Measurements from ENCODE around the gene STK36. TPM values are rescaled to one million over a fixed set of nuclear protein-coding genes. Genes with fewer than 3 reads are reported as not detected.

Gene STK36
- total RNA-seq, 1 experiment from 2014 or later, result 47.7 TPM

DNA sequence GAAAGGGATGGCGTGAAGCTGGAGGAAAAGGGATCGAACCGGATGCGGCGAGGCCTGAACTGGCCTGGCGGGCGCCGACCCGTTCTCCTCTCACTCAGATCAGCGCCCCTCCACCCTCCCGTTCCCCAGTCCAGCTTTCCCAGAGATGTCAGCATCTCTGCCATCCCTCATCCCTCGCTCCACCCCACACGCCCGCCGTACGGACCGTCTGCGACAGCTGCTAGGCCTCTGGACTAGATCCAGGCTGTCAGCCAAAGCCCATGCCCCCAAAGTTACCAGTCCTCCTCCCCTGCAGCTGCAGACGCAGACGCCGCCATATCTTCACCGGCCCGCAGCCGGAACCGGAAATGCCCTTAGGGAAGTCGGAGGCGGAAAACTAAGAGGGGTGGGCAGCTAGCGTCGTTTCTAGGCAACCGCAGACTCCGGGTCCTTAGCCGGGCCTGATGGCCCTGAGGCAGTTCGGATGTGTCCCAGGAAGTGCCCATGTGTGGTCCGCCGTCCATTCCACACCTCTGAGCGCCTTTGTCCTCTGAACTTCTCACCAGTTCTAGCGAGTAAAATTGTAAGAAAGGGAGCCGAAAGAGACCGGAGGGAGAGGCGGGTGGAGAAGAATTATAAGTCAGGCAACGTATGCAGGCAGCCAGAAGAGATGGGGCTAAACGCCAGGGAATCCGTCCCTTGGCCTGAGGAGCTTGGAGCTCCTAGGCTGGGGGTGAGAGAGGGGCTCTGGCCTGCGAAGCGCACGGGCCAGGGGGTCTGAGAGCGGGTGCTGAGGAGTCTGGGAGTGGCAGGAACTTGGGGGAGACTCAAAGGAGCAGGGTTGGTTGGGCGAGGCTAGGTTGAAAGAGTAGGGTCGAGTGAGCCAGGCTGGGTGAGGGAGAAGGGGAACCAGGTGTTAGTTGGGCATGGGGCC is at the start of gene STK36, which contains the start of gene RNF25 (continued):
- TF ChIP-seq, protein P1, sequence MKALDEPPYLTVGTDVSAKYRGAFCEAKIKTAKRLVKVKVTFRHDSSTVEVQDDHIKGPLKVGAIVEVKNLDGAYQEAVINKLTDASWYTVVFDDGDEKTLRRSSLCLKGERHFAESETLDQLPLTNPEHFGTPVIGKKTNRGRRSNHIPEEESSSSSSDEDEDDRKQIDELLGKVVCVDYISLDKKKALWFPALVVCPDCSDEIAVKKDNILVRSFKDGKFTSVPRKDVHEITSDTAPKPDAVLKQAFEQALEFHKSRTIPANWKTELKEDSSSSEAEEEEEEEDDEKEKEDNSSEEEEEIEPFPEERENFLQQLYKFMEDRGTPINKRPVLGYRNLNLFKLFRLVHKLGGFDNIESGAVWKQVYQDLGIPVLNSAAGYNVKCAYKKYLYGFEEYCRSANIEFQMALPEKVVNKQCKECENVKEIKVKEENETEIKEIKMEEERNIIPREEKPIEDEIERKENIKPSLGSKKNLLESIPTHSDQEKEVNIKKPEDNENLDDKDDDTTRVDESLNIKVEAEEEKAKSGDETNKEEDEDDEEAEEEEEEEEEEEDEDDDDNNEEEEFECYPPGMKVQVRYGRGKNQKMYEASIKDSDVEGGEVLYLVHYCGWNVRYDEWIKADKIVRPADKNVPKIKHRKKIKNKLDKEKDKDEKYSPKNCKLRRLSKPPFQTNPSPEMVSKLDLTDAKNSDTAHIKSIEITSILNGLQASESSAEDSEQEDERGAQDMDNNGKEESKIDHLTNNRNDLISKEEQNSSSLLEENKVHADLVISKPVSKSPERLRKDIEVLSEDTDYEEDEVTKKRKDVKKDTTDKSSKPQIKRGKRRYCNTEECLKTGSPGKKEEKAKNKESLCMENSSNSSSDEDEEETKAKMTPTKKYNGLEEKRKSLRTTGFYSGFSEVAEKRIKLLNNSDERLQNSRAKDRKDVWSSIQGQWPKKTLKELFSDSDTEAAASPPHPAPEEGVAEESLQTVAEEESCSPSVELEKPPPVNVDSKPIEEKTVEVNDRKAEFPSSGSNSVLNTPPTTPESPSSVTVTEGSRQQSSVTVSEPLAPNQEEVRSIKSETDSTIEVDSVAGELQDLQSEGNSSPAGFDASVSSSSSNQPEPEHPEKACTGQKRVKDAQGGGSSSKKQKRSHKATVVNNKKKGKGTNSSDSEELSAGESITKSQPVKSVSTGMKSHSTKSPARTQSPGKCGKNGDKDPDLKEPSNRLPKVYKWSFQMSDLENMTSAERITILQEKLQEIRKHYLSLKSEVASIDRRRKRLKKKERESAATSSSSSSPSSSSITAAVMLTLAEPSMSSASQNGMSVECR (CRISPR knock-in tag; IDR thresholded peaks at IDR 0.05; ENCODE audit: borderline replicate concordance), result peak; percentile 44; the same call in 1 of the 2 replicates

DNA sequence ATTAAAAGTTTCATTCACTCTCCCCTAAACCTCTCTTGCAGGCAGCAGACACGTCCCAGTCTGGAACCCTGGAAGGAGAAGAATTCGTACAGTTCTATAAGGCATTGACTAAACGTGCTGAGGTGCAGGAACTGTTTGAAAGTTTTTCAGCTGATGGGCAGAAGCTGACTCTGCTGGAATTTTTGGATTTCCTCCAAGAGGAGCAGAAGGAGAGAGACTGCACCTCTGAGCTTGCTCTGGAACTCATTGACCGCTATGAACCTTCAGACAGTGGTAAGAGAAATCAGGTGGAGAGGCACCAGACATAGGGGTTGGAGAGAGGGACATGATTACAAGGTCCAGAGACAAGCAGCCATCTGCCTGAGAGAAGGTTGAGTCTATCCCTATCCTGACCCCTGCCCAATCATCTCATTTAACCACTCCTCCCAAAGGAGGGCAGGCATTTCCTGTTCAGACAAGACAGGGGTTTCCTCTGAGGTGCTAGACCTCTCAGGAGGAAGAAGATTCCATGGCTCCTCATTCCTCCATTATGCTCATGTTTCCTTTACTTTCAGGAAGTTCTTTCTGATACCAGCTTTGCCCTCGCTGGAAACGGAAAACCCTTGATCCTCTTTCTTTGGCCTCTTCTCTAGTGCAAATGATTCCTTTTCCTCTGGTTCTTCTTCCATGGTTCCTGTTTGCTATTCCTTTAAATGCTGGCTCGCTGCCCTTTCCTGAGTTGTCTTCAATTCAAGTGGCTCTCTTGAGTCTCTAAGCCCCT is 49.1 kb upstream of the STK36 start:
- H3K27ac Mint-ChIP-seq, result no peak overlapping the region
- H3K4me1 Mint-ChIP-seq, result peaks cover 3% of the 10 kb centered on the region
- no peaks in the 10 kb centered on the region for H3K27me3 Mint-ChIP-seq (ENCODE audit: low read depth)
- no peak overlapping the region for H3K4me3 Mint-ChIP-seq
- no peak for TF ChIP-seq TEAD1 (CRISPR knock-in tag; IDR thresholded peaks at IDR 0.05)
- TF ChIP-seq, protein P2, sequence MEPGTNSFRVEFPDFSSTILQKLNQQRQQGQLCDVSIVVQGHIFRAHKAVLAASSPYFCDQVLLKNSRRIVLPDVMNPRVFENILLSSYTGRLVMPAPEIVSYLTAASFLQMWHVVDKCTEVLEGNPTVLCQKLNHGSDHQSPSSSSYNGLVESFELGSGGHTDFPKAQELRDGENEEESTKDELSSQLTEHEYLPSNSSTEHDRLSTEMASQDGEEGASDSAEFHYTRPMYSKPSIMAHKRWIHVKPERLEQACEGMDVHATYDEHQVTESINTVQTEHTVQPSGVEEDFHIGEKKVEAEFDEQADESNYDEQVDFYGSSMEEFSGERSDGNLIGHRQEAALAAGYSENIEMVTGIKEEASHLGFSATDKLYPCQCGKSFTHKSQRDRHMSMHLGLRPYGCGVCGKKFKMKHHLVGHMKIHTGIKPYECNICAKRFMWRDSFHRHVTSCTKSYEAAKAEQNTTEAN (CRISPR knock-in tag; IDR thresholded peaks at IDR 0.05), result no peak
- no peak for TF ChIP-seq TP53 (CRISPR knock-in tag; IDR thresholded peaks at IDR 0.05)
- TF ChIP-seq, protein P3, sequence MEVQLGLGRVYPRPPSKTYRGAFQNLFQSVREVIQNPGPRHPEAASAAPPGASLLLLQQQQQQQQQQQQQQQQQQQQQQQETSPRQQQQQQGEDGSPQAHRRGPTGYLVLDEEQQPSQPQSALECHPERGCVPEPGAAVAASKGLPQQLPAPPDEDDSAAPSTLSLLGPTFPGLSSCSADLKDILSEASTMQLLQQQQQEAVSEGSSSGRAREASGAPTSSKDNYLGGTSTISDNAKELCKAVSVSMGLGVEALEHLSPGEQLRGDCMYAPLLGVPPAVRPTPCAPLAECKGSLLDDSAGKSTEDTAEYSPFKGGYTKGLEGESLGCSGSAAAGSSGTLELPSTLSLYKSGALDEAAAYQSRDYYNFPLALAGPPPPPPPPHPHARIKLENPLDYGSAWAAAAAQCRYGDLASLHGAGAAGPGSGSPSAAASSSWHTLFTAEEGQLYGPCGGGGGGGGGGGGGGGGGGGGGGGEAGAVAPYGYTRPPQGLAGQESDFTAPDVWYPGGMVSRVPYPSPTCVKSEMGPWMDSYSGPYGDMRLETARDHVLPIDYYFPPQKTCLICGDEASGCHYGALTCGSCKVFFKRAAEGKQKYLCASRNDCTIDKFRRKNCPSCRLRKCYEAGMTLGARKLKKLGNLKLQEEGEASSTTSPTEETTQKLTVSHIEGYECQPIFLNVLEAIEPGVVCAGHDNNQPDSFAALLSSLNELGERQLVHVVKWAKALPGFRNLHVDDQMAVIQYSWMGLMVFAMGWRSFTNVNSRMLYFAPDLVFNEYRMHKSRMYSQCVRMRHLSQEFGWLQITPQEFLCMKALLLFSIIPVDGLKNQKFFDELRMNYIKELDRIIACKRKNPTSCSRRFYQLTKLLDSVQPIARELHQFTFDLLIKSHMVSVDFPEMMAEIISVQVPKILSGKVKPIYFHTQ (CRISPR knock-in tag; IDR thresholded peaks at IDR 0.05), result no peak
- TF ChIP-seq CREM (CRISPR knock-in tag; IDR thresholded peaks at IDR 0.05), result no peak
- TF ChIP-seq NR2C2 (CRISPR knock-in tag; IDR thresholded peaks at IDR 0.05), result no peak
- TF ChIP-seq FOXP1 (CRISPR knock-in tag; IDR thresholded peaks at IDR 0.05; ENCODE audit: borderline replicate concordance), result no peak
- no peak for TF ChIP-seq MXD4 (CRISPR knock-in tag; IDR thresholded peaks at IDR 0.05; ENCODE audit: borderline replicate concordance)
- no peak for TF ChIP-seq JUN (CRISPR knock-in tag; IDR thresholded peaks at IDR 0.05)
- TF ChIP-seq, protein P4, sequence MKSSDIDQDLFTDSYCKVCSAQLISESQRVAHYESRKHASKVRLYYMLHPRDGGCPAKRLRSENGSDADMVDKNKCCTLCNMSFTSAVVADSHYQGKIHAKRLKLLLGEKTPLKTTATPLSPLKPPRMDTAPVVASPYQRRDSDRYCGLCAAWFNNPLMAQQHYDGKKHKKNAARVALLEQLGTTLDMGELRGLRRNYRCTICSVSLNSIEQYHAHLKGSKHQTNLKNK (CRISPR knock-in tag; IDR thresholded peaks at IDR 0.05), result no peak
- TF ChIP-seq CBFB (CRISPR knock-in tag; IDR thresholded peaks at IDR 0.05; ENCODE audit: low read depth), result no peak
- CTCF ChIA-PET, result no interaction called here
- POLR2A ChIA-PET, result no interaction called here
- H3K9me3 Mint-ChIP-seq, result no peaks in the 10 kb centered on the region
- ATAC-seq (peak; percentile 46), DNase-seq (ENCODE audit: low spot score) (no peak)
- H3K36me3 Mint-ChIP-seq, result no peaks in the 10 kb centered on the region

DNA sequence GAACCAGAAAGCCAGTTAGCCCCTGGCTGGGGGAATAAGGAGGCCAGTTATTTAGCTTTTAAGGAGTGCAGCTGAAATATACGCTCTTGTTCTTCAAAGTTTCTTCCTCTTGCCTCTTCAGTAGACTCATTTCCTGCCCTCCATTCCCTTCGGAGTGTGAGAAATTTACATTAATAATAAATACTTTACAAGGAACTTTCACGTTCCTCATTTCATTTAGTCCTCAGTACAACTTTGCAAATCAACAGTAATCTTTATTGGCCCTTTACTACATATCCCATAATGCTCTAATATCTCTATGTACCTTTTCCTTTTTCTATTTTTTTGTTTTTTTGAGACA is 48.5 kb upstream of the STK36 start:
- CTCF ChIA-PET, result interaction anchor here (0.7 kb wide), 1 partner anchor 20 kb away, joined by 3 read pairs; no protein-coding TSS in a partner anchor
- DNase-seq (ENCODE audit: low spot score) (no peak), ATAC-seq (no peak)
- TF ChIP-seq, protein P5, sequence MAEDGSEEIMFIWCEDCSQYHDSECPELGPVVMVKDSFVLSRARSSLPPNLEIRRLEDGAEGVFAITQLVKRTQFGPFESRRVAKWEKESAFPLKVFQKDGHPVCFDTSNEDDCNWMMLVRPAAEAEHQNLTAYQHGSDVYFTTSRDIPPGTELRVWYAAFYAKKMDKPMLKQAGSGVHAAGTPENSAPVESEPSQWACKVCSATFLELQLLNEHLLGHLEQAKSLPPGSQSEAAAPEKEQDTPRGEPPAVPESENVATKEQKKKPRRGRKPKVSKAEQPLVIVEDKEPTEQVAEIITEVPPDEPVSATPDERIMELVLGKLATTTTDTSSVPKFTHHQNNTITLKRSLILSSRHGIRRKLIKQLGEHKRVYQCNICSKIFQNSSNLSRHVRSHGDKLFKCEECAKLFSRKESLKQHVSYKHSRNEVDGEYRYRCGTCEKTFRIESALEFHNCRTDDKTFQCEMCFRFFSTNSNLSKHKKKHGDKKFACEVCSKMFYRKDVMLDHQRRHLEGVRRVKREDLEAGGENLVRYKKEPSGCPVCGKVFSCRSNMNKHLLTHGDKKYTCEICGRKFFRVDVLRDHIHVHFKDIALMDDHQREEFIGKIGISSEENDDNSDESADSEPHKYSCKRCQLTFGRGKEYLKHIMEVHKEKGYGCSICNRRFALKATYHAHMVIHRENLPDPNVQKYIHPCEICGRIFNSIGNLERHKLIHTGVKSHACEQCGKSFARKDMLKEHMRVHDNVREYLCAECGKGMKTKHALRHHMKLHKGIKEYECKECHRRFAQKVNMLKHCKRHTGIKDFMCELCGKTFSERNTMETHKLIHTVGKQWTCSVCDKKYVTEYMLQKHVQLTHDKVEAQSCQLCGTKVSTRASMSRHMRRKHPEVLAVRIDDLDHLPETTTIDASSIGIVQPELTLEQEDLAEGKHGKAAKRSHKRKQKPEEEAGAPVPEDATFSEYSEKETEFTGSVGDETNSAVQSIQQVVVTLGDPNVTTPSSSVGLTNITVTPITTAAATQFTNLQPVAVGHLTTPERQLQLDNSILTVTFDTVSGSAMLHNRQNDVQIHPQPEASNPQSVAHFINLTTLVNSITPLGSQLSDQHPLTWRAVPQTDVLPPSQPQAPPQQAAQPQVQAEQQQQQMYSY (CRISPR knock-in tag; IDR thresholded peaks at IDR 0.05), result no peak
- no peak for TF ChIP-seq SMAD3 (CRISPR knock-in tag; IDR thresholded peaks at IDR 0.05; ENCODE audit: borderline replicate concordance)
- TF ChIP-seq ATF1 (CRISPR knock-in tag; IDR thresholded peaks at IDR 0.05), result no peak
- TF ChIP-seq, protein P6, sequence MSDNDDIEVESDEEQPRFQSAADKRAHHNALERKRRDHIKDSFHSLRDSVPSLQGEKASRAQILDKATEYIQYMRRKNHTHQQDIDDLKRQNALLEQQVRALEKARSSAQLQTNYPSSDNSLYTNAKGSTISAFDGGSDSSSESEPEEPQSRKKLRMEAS (CRISPR knock-in tag; IDR thresholded peaks at IDR 0.05), result no peak
- TF ChIP-seq, protein P7, sequence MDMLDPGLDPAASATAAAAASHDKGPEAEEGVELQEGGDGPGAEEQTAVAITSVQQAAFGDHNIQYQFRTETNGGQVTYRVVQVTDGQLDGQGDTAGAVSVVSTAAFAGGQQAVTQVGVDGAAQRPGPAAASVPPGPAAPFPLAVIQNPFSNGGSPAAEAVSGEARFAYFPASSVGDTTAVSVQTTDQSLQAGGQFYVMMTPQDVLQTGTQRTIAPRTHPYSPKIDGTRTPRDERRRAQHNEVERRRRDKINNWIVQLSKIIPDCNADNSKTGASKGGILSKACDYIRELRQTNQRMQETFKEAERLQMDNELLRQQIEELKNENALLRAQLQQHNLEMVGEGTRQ (CRISPR knock-in tag; IDR thresholded peaks at IDR 0.05), result no peak

More for the DNA sequence above, 48.5 kb upstream of the STK36 start:
- Mint-ChIP-seq H3K9me3 (no peaks in the 10 kb centered on the region), H3K27ac (no peak overlapping the region), H3K4me3 (no peak overlapping the region), H3K4me1 (peaks cover 3% of the 10 kb centered on the region), H3K36me3 (no peaks in the 10 kb centered on the region), H3K27me3 (ENCODE audit: low read depth) (no peaks in the 10 kb centered on the region)
- POLR2A ChIA-PET, result no interaction called here

Measured in WTC11 (cell line).